Endothelial cell of umbilical vein (primary cell): ENCODE measurements around the gene PFKFB4. TPM values are rescaled to one million over a fixed set of nuclear protein-coding genes. Genes with fewer than 3 reads are reported as not detected.

Experiments
- BruUV-seq: library from RNA; stranded (reverse); fragments of 400-500 nt; replicated peaks from 2 replicates; lab custom pipeline; 2021; lab: Mats Ljungman, UMichigan
- CTCF ChIA-PET: fragments of 300-600, 350-600 bp; sonication (Branson Sonifier 250); formaldehyde crosslinking; loops from one replicate; lab custom pipeline; 2021; ENCODE audit warnings: antibody characterized with exemption, inconsistent platforms; lab: Charles Lee
- POLR2A ChIA-PET: fragments of 300-600, 350-600 bp; sonication (Branson Sonifier 250); formaldehyde crosslinking; loops from one replicate; lab custom pipeline; 2021; ENCODE audit warnings: antibody characterized with exemption, inconsistent platforms; lab: Charles Lee
- DNase-seq: peaks from one replicate; pipeline ENCODE4 v3.0.0-alpha.2; 2011; ENCODE audit warnings: low read depth, low spot score
- FAIRE-seq: peaks from 2 replicates; lab custom pipeline; 2011; peaks lifted over from hg19 to GRCh38; lab: Jason Lieb, UNC
- H2AFZ ChIP-seq: 2 replicates; pipeline ENCODE4 v1.6.0; 2012; ENCODE audit warnings: low read depth, low read length, control low read depth, inconsistent platforms
- H3K27ac ChIP-seq: 2 replicates; pipeline ENCODE4 v1.5.1; 2011; ENCODE audit warnings: low read depth, mild to moderate bottlenecking, control low read depth, low read length, moderate library complexity; ENCODE audit not compliant: insufficient read depth
- H3K27me3 ChIP-seq, 2 experiments: 2 replicates each; pipeline versions ENCODE4 v1.6.0 to v1.6.1; 2011; ENCODE audit warnings: low read length in 2 of 2, mixed read lengths in 1 of 2; ENCODE audit not compliant: control insufficient read depth in 2 of 2, insufficient read depth in 2 of 2
- H3K36me3 ChIP-seq, 2 experiments: 2 replicates in 1 of 2; 3 replicates in 1 of 2; pipeline ENCODE4 v1.5.1; 2011; ENCODE audit warnings: low read length in 2 of 2, mild to moderate bottlenecking in 1 of 2, moderate library complexity in 1 of 2; ENCODE audit not compliant: control insufficient read depth in 2 of 2, insufficient read depth in 2 of 2; ENCODE audit errors: extremely low read depth in 1 of 2
- H3K4me1 ChIP-seq: 3 replicates; pipeline ENCODE4 v1.5.1; 2011; ENCODE audit warnings: mild to moderate bottlenecking, low read length; ENCODE audit not compliant: control insufficient read depth, insufficient read depth; ENCODE audit errors: extremely low read depth
- H3K4me2 ChIP-seq: 2 replicates; pipeline ENCODE4 v1.6.1; 2011; ENCODE audit warnings: low read length, control low read depth, mixed read lengths; ENCODE audit not compliant: insufficient read depth
- H3K4me3 ChIP-seq, 3 experiments: fragments of 200-600 bp in 1 of 3; sonication (generic), shearing (Covaris generic) in 1 of 3; replicated peaks in 1 of 3; 2 replicates each; pipeline ENCODE4 v1.5.1; 2011 to 2016; ENCODE audit warnings: control low read depth in 3 of 3, low read length in 3 of 3, mild to moderate bottlenecking in 2 of 3, inconsistent platforms in 1 of 3, low read depth in 1 of 3, moderate library complexity in 1 of 3; ENCODE audit not compliant: insufficient read depth in 1 of 3
- H3K79me2 ChIP-seq: 2 replicates; pipeline ENCODE4 v1.6.0; 2012; ENCODE audit warnings: low read length, inconsistent platforms; ENCODE audit not compliant: control insufficient read depth, insufficient read depth
- H3K9ac ChIP-seq: replicated peaks from 2 replicates; pipeline ENCODE3; 2011; ENCODE audit warnings: low read length, control low read depth; ENCODE audit not compliant: insufficient read depth; ENCODE audit errors: extremely low read depth
- H3K9me1 ChIP-seq: replicated peaks from 3 replicates; pipeline ENCODE4 v1.6.0; 2011; ENCODE audit warnings: mild to moderate bottlenecking, low read length; ENCODE audit not compliant: control insufficient read depth, insufficient read depth; ENCODE audit errors: extremely low read depth
- H3K9me3 ChIP-seq: replicated peaks from 2 replicates; pipeline ENCODE4 v1.5.1; 2012; ENCODE audit warnings: low read length, inconsistent platforms; ENCODE audit not compliant: control insufficient read depth, insufficient read depth
- H4K20me1 ChIP-seq: replicated peaks from 2 replicates; pipeline ENCODE3; 2011; ENCODE audit warnings: mild to moderate bottlenecking, low read length; ENCODE audit not compliant: control insufficient read depth, insufficient read depth; ENCODE audit errors: extremely low read depth
- EZH2 ChIP-seq: IDR thresholded peaks from 2 replicates; pipeline ENCODE4 v1.6.1; 2012; ENCODE audit warnings: borderline replicate concordance, low read depth, mild to moderate bottlenecking, moderate library complexity, low read length, inconsistent platforms; ENCODE audit not compliant: severe bottlenecking
- FOS ChIP-seq: IDR thresholded peaks from 2 replicates; pipeline ENCODE4 v1.6.1; 2011; ENCODE audit warnings: mild to moderate bottlenecking, low read length, moderate library complexity, borderline replicate concordance; ENCODE audit not compliant: insufficient read depth
- JUN ChIP-seq: IDR thresholded peaks from 2 replicates; pipeline ENCODE4 v1.6.1; 2011; ENCODE audit warnings: borderline replicate concordance, low read depth; ENCODE audit not compliant: insufficient read length, insufficient read depth
- MYC ChIP-seq: IDR thresholded peaks from one replicate; pipeline ENCODE4 v1.6.1; 2011; ENCODE audit warnings: mild to moderate bottlenecking, low read depth, low read length
- POLR2A ChIP-seq: IDR thresholded peaks from 2 replicates; pipeline ENCODE4 v1.6.1; 2012; ENCODE audit warnings: low read depth, mild to moderate bottlenecking, control low read depth, low read length
- dilution Hi-C: fragments of 300-500 bp; cut with MboI; formaldehyde crosslinking; loops from one replicate; pipeline ENCODE4 v1.15.0; 2019; ENCODE audit warnings: low sequenced_read_pairs; ENCODE audit not compliant: extremely low pct_ligation_motif_present
- intact Hi-C: fragments of 100-400 bp; cut with micrococcal nuclease; formaldehyde crosslinking; loops from one replicate; pipeline ENCODE4 v1.10.0; 2022
- polyA plus RNA-seq, 4 experiments: library from polyadenylated mRNA; depleted of rRNA in 3 of 4; stranded (reverse) in 3 of 4; unstranded in 1 of 4; fragments of >200 nt; gene quantifications; 2 replicates each; pipeline versions ENCODE4 v1.2.1 to v1.2.3, GENCODE V29; 2011 to 2012; ENCODE audit warnings: missing spikeins in 1 of 4
- total RNA-seq: library from RNA; stranded (reverse); gene quantifications from 2 replicates; pipeline ENCODE4 v1.2.3, GENCODE V29; 2021
- TF ChIP-seq, protein P1 (sequence below): IDR thresholded peaks from 2 replicates; pipeline ENCODE4 v1.6.1; 2011; ENCODE audit not compliant: insufficient read depth, insufficient read length
- TF ChIP-seq, protein P2 (sequence below), 2 donors: IDR thresholded peaks; 1 replicate in 1 of 2; 2 replicates in 1 of 2; pipeline ENCODE4 v1.5.1; 2011; ENCODE audit warnings: low read length in 2 of 2, mild to moderate bottlenecking in 2 of 2, moderate library complexity in 2 of 2, control low read depth in 1 of 2, inconsistent platforms in 1 of 2, low read depth in 1 of 2; ENCODE audit not compliant: insufficient read depth in 1 of 2; ENCODE audit errors: extremely low read depth in 1 of 2

The PFKFB4 gene
- total and polyA plus RNA-seq, 2 donors (not counting 3 experiments of a cell fraction or from before 2014, with no cell fraction given) = 4.0 to 4.2 TPM

DNA sequence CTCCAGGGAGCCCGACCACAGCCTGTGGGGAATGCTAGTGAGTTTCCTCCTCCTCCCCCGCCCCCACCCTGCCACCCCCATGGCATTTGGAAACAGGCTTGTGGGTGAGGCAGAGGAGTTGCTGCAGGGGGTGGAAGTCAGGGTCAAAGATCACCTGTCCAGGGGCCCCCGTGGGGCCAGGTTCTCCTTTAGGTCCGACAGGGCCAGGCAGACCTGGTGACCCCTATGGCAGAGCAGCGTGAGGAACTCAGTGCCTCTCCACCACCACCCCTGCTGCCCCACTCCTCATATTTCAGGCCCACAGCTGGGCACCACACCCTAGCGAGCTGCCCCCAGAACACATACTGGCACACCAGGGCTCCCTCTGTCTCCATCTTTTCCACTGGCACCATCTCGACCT lies 15.9 kb upstream of the PFKFB4 start:
- Histone ChIP-seq H3K4me2 (no peak overlapping the region), H3K27me3 (no peaks in the 10 kb centered on the region), H3K27ac (no peak overlapping the region), H4K20me1 (no peaks in the 10 kb centered on the region), H2AFZ (no peak overlapping the region), H3K9me3 (no peaks in the 10 kb centered on the region), H3K79me2 (no peaks in the 10 kb centered on the region), H3K4me3 (no peak overlapping the region), H3K9me1 (no peaks in the 10 kb centered on the region), H3K36me3 (no peaks in the 10 kb centered on the region), H3K4me1 (no peaks in the 10 kb centered on the region), H3K9ac (no peak overlapping the region)
- FAIRE-seq (no peak), DNase-seq (no peak)
- no TSS peak for BruUV-seq
- intact Hi-C loops (no loop called here), dilution Hi-C loops (no loop called here)
- CTCF ChIA-PET = interaction anchor here (1.3 to 2.2 kb wide), 4 partner anchors 14 to 137 kb away, joined by 3 to 7 read pairs (median 4); partner anchors contain the start of genes PFKFB4 and SLC26A6
- POLR2A ChIA-PET = no interaction called here
- no peak for TF ChIP-seq EZH2
- no peak for TF ChIP-seq MYC
- TF ChIP-seq POLR2A = no peak
- TF ChIP-seq JUN = no peak
- TF ChIP-seq, protein P1, sequence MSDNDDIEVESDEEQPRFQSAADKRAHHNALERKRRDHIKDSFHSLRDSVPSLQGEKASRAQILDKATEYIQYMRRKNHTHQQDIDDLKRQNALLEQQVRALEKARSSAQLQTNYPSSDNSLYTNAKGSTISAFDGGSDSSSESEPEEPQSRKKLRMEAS = no peak
- TF ChIP-seq FOS = no peak
- TF ChIP-seq, protein P2, sequence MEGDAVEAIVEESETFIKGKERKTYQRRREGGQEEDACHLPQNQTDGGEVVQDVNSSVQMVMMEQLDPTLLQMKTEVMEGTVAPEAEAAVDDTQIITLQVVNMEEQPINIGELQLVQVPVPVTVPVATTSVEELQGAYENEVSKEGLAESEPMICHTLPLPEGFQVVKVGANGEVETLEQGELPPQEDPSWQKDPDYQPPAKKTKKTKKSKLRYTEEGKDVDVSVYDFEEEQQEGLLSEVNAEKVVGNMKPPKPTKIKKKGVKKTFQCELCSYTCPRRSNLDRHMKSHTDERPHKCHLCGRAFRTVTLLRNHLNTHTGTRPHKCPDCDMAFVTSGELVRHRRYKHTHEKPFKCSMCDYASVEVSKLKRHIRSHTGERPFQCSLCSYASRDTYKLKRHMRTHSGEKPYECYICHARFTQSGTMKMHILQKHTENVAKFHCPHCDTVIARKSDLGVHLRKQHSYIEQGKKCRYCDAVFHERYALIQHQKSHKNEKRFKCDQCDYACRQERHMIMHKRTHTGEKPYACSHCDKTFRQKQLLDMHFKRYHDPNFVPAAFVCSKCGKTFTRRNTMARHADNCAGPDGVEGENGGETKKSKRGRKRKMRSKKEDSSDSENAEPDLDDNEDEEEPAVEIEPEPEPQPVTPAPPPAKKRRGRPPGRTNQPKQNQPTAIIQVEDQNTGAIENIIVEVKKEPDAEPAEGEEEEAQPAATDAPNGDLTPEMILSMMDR (IDR thresholded peaks at IDR 0.05; ENCODE audit: extremely low read depth in 1 of 2, insufficient read depth in 1 of 2, low read depth in 1 of 2, low read length in 2 of 2) = no peak
